K562 (cell line): Measurements from ENCODE around the gene SHISA7. TPM values are rescaled to one million over a fixed set of nuclear protein-coding genes. Genes with fewer than 3 reads are reported as not detected.
A peak's percentile ranks its signal among the peaks of the same experiment; 100 is the strongest.

ENCODE experiments used
- ASH1L ChIP-seq: fragments of 450-650 bp; IDR thresholded peaks from 2 replicates; pipeline ENCODE4 v1.6.1; 2018; ENCODE audit warnings: borderline replicate concordance, mild to moderate bottlenecking, low read depth; ENCODE audit not compliant: partially characterized antibody
- BRD9 ChIP-seq: fragments of 450-650 bp; IDR thresholded peaks from 2 replicates; pipeline ENCODE4 v1.6.1; 2018; ENCODE audit warnings: low read depth; ENCODE audit not compliant: partially characterized antibody
- ESRRA ChIP-seq: fragments of 450-650 bp; IDR thresholded peaks from 2 replicates; pipeline ENCODE4 v1.6.1; 2014; ENCODE audit warnings: low read depth, mild to moderate bottlenecking, moderate library complexity, borderline replicate concordance
- HMBOX1 ChIP-seq: sonication (generic); IDR thresholded peaks from 2 replicates; pipeline ENCODE4 v1.6.1; 2016
- JUND ChIP-seq, 2 experiments: IDR thresholded peaks; 2 replicates in 1 of 2; 3 replicates in 1 of 2; pipeline ENCODE4 v1.6.1; 2011; ENCODE audit warnings: borderline replicate concordance in 2 of 2, low read depth in 2 of 2, low read length in 2 of 2, improper control_type of control experiment in 1 of 2, missing biosample characterization in 1 of 2, missing genetic modification characterization in 1 of 2, missing genetic modification reagents in 1 of 2
- KHSRP ChIP-seq: fragments of 450-650 bp; IDR thresholded peaks from 2 replicates; pipeline ENCODE4 v1.6.1; 2017
- KLF1 ChIP-seq: fragments of 450-650 bp; IDR thresholded peaks from 2 replicates; pipeline ENCODE4 v1.6.1; 2016; ENCODE audit warnings: missing genetic modification characterization, missing compliant biosample characterization
- LEF1 ChIP-seq: fragments of 450-650 bp; IDR thresholded peaks from 2 replicates; pipeline ENCODE4 v1.6.1; 2016; ENCODE audit warnings: mild to moderate bottlenecking
- MEF2D ChIP-seq: conservative IDR thresholded peaks from 2 replicates; pipeline ENCODE4 v1.6.1; 2016; ENCODE audit warnings: low read depth, missing genetic modification characterization, missing compliant biosample characterization
- NCOA1 ChIP-seq: fragments of 450-650 bp; IDR thresholded peaks from 2 replicates; pipeline ENCODE4 v1.6.1; 2016; ENCODE audit warnings: low read depth
- RBFOX2 ChIP-seq: fragments of 200-400 bp; formaldehyde crosslinking; IDR thresholded peaks from 2 replicates; pipeline ENCODE4 v1.6.1; 2017; ENCODE audit warnings: low read depth, mild to moderate bottlenecking, low read length, moderate library complexity
- SRF ChIP-seq, 2 experiments: fragments of 250-450, 450-650 bp in 1 of 2; sonication (Bioruptor Pico) in 1 of 2; sonication (generic) in 1 of 2; formaldehyde crosslinking; IDR thresholded peaks; 2 replicates each; pipeline versions ENCODE4 v1.5.0 to v1.5.1; 2020 to 2022; ENCODE audit warnings: mild to moderate bottlenecking in 1 of 2, missing genetic modification reagents in 1 of 2
- TEAD2 ChIP-seq: fragments of 450-650 bp; IDR thresholded peaks from 2 replicates; pipeline ENCODE4 v1.6.1; 2016; ENCODE audit warnings: missing genetic modification characterization, control low read depth, missing compliant biosample characterization
- ZBTB17 ChIP-seq: fragments of 450-650 bp; formaldehyde crosslinking; IDR thresholded peaks from 2 replicates; pipeline ENCODE4 v1.4.0; 2020; ENCODE audit warnings: mild to moderate bottlenecking
- ZBTB26 ChIP-seq: fragments of 450-650 bp; formaldehyde crosslinking; IDR thresholded peaks from 2 replicates; pipeline ENCODE4 v1.4.0; 2022; ENCODE audit warnings: missing genetic modification characterization
- ZNF609 ChIP-seq: sonication (generic); formaldehyde crosslinking; IDR thresholded peaks from 2 replicates; pipeline ENCODE4 v1.8.1; 2023; ENCODE audit warnings: missing genetic modification reagents, mild to moderate bottlenecking, borderline replicate concordance
- ZNF740 ChIP-seq, 3 experiments: fragments of 200-800 bp in 1 of 3; sonication (Bioruptor generic) in 1 of 3; sonication (generic) in 1 of 3; formaldehyde crosslinking in 1 of 3; IDR thresholded peaks; 2 replicates each; pipeline versions ENCODE4 v1.6.1 to v1.8.0; 2016 to 2022; ENCODE audit warnings: mild to moderate bottlenecking in 2 of 3, missing compliant biosample characterization in 2 of 3, missing genetic modification characterization in 2 of 3, missing genetic modification reagents in 1 of 3
- polyA plus RNA-seq, 8 experiments: library from polyadenylated mRNA; depleted of rRNA in 4 of 8; stranded (reverse) in 5 of 8; unstranded in 3 of 8; fragments of >200 nt; fragmentation: Nextera tagmentation in 2 of 8; fragmentation: Illumina TruSeq in 1 of 8; extraction: Ambion mirVana in 2 of 8; extraction: Trizol in 1 of 8; gene quantifications; 2 replicates each; pipeline versions ENCODE4 v1.2.1 to v1.2.3, GENCODE V29; 2011 to 2014; ENCODE audit warnings: inconsistent platforms in 1 of 8, missing spikeins in 1 of 8
- total RNA-seq, 7 experiments: library from RNA; depleted of rRNA in 6 of 7; stranded (reverse); fragments of >200 nt in 6 of 7; fragmentation: Illumina TruSeq in 2 of 7; extraction: Trizol in 2 of 7; gene quantifications; 2 replicates each; pipeline versions ENCODE4 v1.2.1 to v1.2.3, GENCODE V29; 2011 to 2021; ENCODE audit warnings: low replicate concordance in 1 of 7

SHISA7 gene
- total and polyA plus RNA-seq, 9 of the 15 experiments (the other 6 are each of a cell fraction or from before 2014, with no cell fraction given): 0.01 to 0.40 (median 0.07) TPM

GRCh38 chr19:55407800-55408532 lies 35.1 kb downstream of the SHISA7 start (continued):
- no peak for TF ChIP-seq ZNF609
- TF ChIP-seq RBFOX2: peak; percentile 88
- TF ChIP-seq ASH1L: peak; percentile 81
- TF ChIP-seq MEF2D (tag): 0 out of 2 replicates have a peak, but pooled peaks have one; percentile 14
- peak; percentile 83 for TF ChIP-seq LEF1
- TF ChIP-seq BRD9: no peak
- peak in 1 of 2 experiments; percentile 45; a peak in 1 of 4 replicates for TF ChIP-seq SRF (CRISPR knock-in tag; IDR thresholded peaks at IDR 0.05)
- peak; percentile 81 for TF ChIP-seq NCOA1
- no peak for TF ChIP-seq ZBTB26
- peak; percentile 62; the same call in 1 of the 2 replicates for TF ChIP-seq ESRRA
- no peak for TF ChIP-seq ZNF740 (CRISPR knock-in tag; IDR thresholded peaks at IDR 0.05)
- no peak for TF ChIP-seq ZNF740 (tag; IDR thresholded peaks at IDR 0.05)
- peak; percentile 75; the same call in 1 of the 2 replicates for TF ChIP-seq ZBTB17
- TF ChIP-seq KHSRP: peak; percentile 69
- TF ChIP-seq TEAD2: no peak
- peak; percentile 54 for TF ChIP-seq JUND (IDR thresholded peaks at IDR 0.05; ENCODE audit: borderline replicate concordance, low read depth, low read length)
- TF ChIP-seq JUND (tag; IDR thresholded peaks at IDR 0.05; ENCODE audit: borderline replicate concordance, low read depth, low read length): no peak
- TF ChIP-seq HMBOX1: no peak
- TF ChIP-seq KLF1: no peak
